Urothelium cell line (cell line): Measurements from ENCODE around the gene RAPGEF6.
"Not testable (repeated sequence)": the region's sequence is repeated elsewhere in the genome, so short reads cannot be mapped to it uniquely, and the experiment has no call there.

Experiments used
- DNase-seq: peaks from one replicate; pipeline ENCODE4 v3.0.0; 2011; ENCODE audit warnings: low spot score, mixed read lengths
- FAIRE-seq: peaks from 2 replicates; lab custom pipeline; 2011; peaks lifted over from hg19 to GRCh38; lab: Jason Lieb, UNC

RAPGEF6 gene

DNA sequence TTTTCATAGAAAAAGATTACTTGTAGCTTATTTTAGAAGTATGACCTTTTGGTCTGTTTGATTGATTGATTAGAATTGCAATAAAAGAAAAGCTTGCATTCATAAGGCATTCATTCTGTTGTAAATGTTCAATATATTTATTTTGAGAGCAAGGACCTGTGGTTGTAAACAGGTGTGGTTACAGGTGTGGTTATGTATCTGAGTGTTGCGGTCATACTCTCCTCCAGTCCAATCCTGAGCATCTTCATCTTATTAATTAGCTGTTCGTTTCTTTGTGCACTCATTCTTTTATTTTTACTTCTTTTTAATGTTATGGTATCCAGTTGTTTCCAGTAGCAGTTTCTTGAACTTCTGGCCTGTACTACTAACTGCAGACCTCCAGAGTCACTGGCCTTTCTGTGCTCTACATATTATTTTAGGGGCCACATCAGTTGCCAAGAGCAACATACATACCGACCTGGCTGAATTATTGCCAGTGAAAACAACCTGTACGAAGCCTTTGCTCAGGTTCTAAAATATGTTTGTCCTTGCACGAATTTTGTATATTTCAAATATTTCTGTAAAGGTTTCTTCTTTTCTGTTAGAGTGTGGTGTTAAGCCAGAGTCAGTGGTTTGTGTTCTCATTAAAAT, 242.4 kb downstream of the RAPGEF6 start:
- DNase-seq (no peak), FAIRE-seq (no peak)

DNA sequence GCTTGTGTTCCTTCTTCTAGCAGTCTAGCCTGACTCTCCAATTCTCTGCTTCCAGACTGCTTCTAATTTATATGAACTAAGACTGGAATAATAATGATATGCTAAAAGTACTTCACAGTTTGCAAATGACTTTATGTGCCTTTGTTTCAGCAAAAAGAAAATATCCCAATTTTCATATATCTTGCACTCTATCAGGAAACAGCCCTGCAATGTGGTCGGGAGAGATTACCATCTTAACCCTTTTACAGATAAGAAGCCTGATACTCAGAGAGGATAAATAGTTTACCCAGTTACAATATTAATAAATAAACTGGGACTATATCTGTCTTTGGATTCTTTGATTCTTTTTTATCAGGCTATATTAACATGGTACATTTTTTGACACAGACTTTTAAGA, 245.2 kb downstream of the RAPGEF6 start:
- DNase-seq (no peak), FAIRE-seq (no peak)

DNA sequence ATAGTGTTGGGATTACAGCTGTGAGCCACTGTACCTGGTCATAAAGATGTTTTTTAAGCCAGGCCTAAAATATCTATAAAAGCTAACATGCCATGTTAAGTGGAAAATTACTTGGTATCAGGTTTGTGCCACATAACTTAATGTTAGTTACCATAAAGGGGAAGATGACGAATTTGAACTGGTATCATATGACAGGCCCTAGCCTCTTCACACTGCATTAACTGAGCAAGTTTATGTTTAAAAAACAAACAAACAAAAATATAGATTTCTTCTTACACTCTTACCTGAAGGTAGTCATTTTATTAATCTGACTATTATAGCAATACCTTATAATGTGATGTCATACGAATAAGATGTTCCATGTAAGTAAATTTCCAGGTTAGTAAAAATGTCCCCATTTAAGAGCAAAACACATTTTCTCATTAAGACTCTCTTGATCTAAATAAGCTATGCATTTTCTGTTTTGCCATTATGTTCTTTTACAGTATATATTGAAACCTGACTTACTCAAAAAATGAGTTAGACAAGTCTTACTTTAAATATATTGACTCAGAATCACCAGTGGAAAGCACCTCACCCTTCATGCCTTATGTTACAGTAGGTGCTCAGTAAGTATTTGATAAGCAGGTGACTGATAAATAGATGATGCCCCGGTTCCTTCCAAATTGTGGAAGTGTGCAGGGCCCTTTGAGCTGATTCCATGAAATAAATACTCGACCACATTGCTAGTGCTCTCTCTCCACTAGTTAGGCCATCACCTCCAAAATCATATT, 245.7 kb downstream of the RAPGEF6 start:
- FAIRE-seq (no peak), DNase-seq (no peak)

DNA sequence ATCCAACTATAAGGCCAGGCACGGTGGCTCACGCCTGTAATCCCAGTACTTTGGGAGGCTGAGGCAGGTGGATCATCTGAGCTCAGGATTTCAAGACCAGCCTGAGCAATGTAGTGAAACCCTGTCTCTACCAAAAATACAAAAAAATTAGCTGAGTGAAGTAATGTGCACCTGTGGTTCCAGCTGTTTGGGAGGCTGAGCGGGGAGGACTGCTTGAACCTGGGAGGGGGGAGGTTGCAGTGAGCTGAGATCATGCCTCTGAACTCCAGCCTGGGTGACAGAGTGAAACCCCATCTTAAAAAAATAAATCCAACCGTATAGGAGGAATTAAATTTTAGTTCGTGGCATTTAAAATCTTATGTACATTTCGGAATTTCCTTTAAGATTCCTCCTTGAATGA, 247.8 kb downstream of the RAPGEF6 start:
- FAIRE-seq (no peak), DNase-seq (no peak)

DNA sequence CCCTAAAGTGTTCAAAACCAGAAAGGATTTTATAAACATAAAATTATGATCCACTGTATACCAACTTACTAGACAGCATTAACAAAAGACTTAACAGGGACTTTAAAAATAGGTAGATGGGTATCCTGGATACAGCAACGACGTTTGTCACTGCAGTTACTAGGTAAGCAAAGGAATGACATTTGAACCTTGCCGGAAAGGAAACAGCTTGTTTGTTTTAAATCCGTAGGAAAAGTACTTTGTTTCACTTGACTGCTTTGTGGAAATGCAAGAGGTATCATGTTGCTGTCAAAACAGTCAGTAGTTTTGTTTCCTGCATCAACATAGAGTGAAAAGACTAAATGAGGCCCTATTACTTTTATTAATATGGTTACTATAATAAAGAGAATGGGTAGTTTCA, 248.2 kb downstream of the RAPGEF6 start:
- DNase-seq (no peak), FAIRE-seq (no peak)

DNA sequence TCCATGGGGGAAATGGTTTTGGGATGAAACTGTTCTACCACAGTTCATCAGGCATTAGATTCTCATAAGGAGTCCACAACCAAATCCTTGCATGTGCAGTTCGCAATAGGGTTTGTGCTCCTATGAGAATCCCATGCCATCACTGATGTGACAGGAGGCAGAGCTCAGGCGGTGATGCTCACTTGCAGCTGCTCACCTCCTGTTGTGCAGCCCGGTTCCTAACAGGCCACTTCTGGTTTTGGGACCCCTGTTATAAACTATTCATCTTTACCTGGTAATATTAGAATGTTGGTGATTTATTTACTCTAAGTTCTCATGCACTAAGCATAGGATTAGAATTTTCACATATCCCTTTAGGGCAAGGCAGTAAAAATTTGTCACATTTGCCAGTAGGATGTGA, 248.9 kb downstream of the RAPGEF6 start:
- FAIRE-seq (no peak), DNase-seq (no peak)

DNA sequence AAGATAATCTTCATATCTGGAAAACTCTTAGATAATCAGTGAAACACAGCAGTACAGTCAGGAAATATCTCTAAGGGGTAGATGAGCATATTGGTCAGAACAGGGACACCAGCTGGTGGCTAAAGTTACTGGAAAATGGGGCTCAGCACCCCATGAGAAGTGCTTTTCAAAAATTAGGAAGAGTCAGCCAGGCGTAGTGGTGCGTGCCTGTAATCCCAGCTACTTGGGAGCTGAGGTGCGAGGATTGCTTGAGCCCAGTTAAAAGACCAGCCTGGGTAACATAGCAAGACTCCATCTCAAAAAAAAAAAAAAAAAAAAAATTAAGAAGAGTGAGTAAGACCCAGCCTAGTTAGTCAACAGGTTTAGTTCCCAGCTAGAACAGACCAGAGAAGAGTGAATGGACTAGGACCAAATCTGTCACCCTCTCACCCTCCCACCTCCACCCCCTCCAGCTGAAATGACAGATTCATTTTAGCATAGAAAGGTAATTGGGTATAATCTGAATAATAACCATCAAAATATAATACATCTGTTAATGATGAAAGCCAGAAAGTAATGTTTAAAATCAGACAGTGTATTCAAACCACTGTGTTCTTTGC, 250.3 kb downstream of the RAPGEF6 start:
- FAIRE-seq (no peak), DNase-seq (no peak)

DNA sequence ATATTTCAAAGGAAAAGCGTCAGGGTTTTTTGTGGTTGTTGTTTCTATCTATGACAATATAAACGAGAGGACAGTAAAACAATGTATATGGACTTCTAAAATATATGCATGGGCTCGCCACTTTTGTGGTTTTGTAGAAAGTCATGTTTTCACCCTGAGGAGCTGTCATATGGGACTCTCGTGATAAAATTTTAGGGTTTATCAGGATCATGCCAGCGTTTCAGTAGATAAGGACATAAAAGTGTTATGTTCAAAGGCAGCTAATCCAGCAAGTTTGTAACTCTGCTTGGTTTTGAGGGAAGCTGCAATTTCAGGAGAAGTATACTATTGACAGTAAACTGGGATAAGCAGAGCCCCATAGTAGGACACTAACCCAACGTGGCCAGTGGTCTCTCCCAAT, 250.9 kb downstream of the RAPGEF6 start:
- FAIRE-seq = no peak
- no peak for DNase-seq

DNA sequence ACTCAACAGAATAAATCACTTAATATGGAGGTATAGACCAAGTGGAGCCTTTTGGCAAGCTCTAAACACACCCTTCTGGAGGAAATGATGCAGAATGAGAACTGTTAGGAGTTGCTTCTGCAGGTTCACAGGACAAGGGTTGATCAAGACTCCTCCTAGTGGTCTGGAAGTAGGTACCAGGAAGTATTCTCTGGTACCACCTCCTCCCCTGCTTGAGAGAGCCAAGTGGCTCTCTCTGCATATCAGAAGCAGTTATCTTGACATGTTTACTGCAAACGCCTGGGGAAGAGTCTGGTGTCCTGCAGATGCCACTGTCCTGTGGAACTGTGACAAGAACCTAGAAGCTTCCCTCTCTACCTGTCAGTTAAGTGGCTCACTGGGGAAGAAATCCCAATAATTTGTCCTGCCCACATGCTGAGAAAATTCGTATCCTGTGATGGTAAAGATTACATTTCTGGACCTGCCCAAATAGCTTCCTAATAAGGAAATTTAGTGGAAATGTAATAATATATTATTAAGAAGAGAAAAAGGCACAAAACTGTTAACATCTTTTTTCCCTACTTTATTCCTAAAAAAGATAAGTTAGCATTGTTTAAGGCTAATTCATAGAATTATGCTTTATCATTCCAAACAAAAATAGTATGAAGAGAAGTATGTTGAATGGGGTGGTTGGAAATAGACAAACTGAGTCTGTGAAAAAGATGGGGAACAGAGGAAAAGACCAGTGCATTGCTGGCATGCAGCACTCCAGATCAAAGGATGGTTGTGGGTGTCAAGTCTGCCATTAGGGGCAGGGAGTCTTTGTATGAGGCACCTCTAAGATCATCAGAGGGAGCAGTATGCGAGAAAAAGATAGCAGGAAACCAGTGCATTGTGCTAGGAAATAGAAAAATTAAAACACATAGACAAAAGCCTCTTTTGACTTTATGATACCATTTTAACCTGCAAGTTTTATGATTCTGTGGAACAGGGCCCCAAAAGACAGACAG, 252.3 kb downstream of the RAPGEF6 start:
- DNase-seq (peak; percentile 27), FAIRE-seq (no peak)

DNA sequence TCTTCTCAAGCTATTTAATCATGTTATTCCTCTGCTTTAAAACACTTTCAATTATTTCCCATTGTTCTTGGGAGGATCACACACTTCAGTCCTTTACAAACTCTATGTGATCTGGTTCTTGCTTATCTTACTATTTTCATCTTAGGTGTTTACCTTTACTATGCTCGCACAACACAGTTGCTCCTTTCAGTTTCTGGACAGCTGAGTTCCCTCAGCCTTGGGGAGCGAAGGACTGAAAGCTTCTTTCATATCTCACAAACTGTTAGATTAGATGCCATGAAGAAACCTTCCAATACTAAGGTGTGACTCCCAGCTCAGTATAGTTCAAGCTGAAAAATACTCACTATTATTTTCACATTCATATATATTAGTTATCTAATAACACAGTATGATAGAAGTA, 253.3 kb downstream of the RAPGEF6 start:
- FAIRE-seq (no peak), DNase-seq (no peak)

DNA sequence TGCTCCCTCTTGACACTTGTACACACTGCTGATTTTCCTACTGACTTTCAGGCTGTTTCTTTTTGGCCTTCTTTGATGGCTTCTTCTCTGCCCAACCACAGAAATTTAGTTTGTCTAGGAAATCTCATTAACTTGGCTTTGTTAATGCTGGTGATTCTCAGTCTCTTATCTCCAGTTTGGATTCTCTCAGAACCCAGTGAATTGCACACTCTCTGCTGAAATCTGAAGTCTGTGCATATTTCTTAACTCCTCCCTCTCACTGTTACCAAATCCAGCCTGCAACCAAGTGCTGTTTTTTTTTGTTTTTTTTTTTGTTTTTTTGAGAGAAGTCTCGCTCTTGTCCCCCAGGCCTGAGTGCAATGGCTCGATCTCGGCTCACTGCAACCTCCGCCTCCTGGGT, 254.0 kb downstream of the RAPGEF6 start:
- FAIRE-seq = no peak
- DNase-seq = no peak

DNA sequence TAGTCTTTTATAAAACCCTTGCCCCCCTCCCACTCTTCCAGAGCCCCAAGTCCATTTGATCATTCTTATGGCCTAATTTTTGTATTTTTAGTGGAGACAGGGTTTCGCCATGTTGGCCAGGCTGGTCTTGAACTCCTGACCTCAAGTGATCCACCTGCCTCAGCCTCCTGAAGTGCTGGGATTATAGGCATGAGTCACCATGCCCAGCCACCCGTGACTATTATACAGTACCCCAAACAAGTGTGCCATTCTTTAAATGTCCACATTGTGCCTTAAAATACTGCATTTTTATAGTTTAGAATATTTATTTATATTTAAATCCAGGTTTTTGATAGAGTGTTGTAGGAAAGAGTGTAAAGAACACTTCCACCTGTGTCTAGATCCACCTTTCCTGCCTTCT, 254.8 kb downstream of the RAPGEF6 start:
- not testable (repeated sequence) for FAIRE-seq, DNase-seq

DNA sequence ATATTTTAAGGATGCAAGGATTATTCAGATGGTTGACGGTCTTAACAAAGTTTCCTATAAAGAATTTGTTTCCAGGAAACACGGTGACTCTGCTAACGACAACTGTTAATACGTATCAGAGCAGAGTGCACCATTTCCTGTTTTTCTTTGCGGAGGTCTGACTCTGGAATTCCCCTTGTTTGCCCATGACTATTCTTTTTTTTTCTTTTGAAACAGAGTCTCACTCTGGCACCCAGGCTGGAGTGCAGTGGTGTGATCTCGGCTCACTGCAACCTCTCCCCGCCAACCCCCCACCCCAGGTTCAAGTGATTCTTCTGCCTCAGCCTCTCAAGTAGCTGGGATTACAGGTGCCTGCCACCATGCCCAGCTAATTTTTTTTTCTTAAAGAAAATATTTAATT, 255.3 kb downstream of the RAPGEF6 start:
- no peak for DNase-seq
- FAIRE-seq = no peak

DNA sequence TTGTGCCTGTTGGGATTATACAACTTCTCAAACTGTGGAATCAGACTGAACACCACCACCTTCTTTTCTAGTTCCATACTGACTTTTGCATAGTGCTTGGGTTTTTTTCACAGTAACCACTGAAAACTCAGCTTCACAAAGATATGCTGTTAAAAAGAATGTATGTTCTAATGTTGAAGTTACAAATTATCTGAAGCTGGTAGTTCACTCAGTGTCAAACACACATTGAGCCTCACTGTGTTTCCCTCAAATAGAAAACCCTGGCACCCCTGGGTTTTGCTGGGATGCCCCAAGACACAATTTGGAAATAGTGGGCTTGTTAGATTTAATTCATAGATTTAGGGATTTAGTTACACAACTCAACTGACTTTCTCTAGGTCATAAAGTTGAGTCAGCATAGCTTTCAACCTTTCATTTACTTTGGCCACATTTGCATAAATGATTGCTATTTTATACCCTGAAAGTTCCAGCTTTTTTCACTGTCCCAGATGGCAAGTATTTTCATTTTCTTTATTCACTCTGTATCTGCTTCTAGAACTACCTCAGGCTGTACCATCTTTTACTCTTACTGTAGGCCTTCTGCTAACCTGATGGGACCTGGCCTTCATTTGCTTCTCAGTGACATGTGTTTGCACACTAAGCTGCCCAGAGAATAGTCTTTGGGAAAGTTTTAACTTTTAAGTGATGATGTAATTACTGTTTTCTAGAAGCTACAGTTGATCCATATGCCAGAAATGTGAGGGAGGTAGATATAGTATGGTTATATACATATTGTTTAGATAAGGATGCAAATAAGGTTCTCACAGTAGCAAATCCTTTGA, 256.1 kb downstream of the RAPGEF6 start:
- DNase-seq = no peak
- FAIRE-seq = no peak

DNA sequence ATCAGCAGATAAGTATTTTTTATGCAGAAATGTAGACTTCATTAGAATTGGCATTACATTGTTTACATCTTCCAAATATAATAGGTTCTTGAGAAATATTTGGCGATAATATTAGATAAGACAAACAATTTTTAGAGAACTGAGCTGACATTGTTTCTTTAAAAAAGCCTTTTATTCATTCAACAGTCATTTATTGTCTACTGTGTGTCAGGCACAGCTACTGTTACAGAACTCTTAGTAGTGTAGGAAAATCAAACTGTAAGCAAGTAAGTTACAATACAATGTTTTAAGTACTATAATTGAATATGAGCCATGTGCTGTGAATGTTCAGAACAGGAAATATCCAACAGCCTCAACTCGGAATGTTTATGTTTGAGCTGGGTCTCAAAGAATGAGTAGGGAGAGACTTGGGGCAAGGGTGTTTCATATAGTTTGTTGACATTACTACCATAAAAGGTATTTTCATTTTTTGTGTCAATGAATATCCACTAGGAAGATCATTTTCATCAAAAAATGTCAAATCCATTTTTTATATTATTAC, 257.2 kb downstream of the RAPGEF6 start:
- FAIRE-seq (no peak), DNase-seq (no peak)

DNA sequence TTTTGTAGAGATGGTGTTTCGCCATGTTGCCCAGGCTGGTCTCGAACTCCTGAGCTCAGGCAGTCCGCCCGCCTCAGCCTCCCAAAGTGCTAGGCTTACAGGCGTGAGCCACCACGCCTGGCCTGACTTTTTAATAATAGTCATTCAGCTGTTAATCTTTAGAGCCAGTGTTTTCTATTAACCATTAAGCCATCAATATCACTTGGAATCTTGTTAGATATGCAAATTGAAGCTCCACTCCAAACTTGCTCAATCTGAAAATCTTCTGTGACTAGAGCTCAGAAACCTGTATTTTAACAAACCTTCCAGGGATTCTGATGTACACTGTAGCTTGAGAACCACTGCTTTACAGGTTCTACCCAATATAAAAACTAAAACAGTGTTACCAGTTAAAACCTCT, 257.7 kb downstream of the RAPGEF6 start:
- FAIRE-seq = no peak
- no peak for DNase-seq

DNA sequence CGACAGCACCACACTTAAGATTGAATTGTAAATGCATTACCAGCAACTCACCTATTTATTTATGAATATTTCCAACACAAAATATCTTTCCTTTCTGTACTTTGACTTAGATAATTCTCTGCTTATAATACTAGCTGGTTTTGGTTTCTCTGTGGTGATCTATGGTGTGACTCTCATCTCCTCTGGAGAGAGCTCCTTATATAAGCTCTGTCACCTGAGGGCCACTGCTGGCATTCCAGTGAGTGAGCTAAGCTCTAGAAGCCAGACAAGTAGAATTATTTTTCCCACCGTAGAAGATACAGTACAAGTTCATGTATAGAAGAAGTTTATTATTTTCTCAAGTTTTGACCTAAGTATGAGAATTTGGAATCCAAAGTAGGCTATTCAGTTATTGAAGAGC, 259.7 kb downstream of the RAPGEF6 start:
- no peak for DNase-seq
- no peak for FAIRE-seq
